ENCODE measurements around the gene S100B. TPM values are rescaled to one million over a fixed set of nuclear protein-coding genes. Genes with fewer than 3 reads are reported as not detected.

Gene S100B
- total and polyA plus RNA-seq, 2 donors (not counting 3 experiments of a cell fraction or from before 2014, with no cell fraction given) = not detected

GRCh38 chr21:46606427-46606813 is 1.5 kb upstream of the S100B start:
- H3K9me3 ChIP-seq (replicated peaks; ENCODE audit: control insufficient read depth, insufficient read depth, low read length) = no peaks in the 10 kb centered on the region
- POLR2A ChIA-PET = no interaction called here
- H3K4me3 ChIP-seq (replicated peaks in 1 of 3; ENCODE audit: insufficient read depth in 1 of 3, low read depth in 1 of 3, low read length in 3 of 3) = no peak overlapping the region
- H2AFZ ChIP-seq (ENCODE audit: low read depth, low read length) = no peak overlapping the region
- H3K4me2 ChIP-seq (ENCODE audit: insufficient read depth, low read length) = no peak overlapping the region
- H3K79me2 ChIP-seq (ENCODE audit: control insufficient read depth, insufficient read depth, low read length) = no peaks in the 10 kb centered on the region
- H4K20me1 ChIP-seq (replicated peaks; ENCODE audit: control insufficient read depth, extremely low read depth, insufficient read depth, low read length) = no peaks in the 10 kb centered on the region
- no peak for DNase-seq (ENCODE audit: low read depth, low spot score)
- no peak for TF ChIP-seq CTCF (IDR thresholded peaks at IDR 0.05; ENCODE audit: extremely low read depth in 1 of 2, insufficient read depth in 1 of 2, low read depth in 1 of 2, low read length in 2 of 2)
- no peak for TF ChIP-seq EZH2 (IDR thresholded peaks at IDR 0.05; ENCODE audit: borderline replicate concordance, low read depth, low read length, severe bottlenecking)
- TF ChIP-seq FOS (IDR thresholded peaks at IDR 0.05; ENCODE audit: borderline replicate concordance, insufficient read depth, low read length) = no peak
- no peak for TF ChIP-seq POLR2A (IDR thresholded peaks at IDR 0.05; ENCODE audit: low read depth, low read length)
- TF ChIP-seq MYC (IDR thresholded peaks at IDR 0.05; ENCODE audit: low read depth, low read length) = no peak
- no peak for TF ChIP-seq POLR2AphosphoS5 (IDR thresholded peaks at IDR 0.05; ENCODE audit: insufficient read depth, low read depth, low read length)
- TF ChIP-seq GATA2 (IDR thresholded peaks at IDR 0.05; ENCODE audit: insufficient read depth, insufficient read length, low read depth, low read length) = no peak
- TF ChIP-seq MAX (IDR thresholded peaks at IDR 0.05; ENCODE audit: insufficient read depth, insufficient read length) = no peak
- no peak for TF ChIP-seq JUN (IDR thresholded peaks at IDR 0.05; ENCODE audit: borderline replicate concordance, insufficient read depth, insufficient read length, low read depth)
- BruUV-seq (replicated peaks) = no TSS peak
- dilution Hi-C loops (cut with MboI; ENCODE audit: extremely low pct_ligation_motif_present, low sequenced_read_pairs) (no loop called here), intact Hi-C loops (cut with micrococcal nuclease) (no loop called here)
- CTCF ChIA-PET = no interaction called here
- H3K4me1 ChIP-seq (ENCODE audit: control insufficient read depth, extremely low read depth, insufficient read depth, low read length) = no peaks in the 10 kb centered on the region
- H3K27me3 ChIP-seq (ENCODE audit: control insufficient read depth in 2 of 2, insufficient read depth in 2 of 2, low read length in 2 of 2) = peaks cover 14 to 20% of the 10 kb centered on the region in 2 experiments
- no peak overlapping the region for H3K27ac ChIP-seq (ENCODE audit: insufficient read depth, low read depth, low read length)
- H3K9me1 ChIP-seq (replicated peaks; ENCODE audit: control insufficient read depth, extremely low read depth, insufficient read depth, low read length) = no peaks in the 10 kb centered on the region
- no peak for FAIRE-seq
- H3K9ac ChIP-seq (replicated peaks; ENCODE audit: extremely low read depth, insufficient read depth, low read length) = no peak overlapping the region
- no peaks in the 10 kb centered on the region for H3K36me3 ChIP-seq (ENCODE audit: control insufficient read depth in 2 of 2, extremely low read depth in 1 of 2, insufficient read depth in 2 of 2, low read length in 2 of 2)

Data from endothelial cell of umbilical vein (primary cell).